Fibroblast of lung (primary cell): ENCODE results near the gene EEIG2. TPM values are rescaled to one million over a fixed set of nuclear protein-coding genes. Genes with fewer than 3 reads are reported as not detected.

ENCODE experiments used
- DNase-seq, 2 donors: peaks; one replicate each; pipeline versions ENCODE4 v3.0.0 to v3.0.0-alpha.2; 2010; ENCODE audit warnings: low read depth in 2 of 2
- H2AFZ ChIP-seq: 2 replicates; pipeline ENCODE4 v1.5.1; 2012; ENCODE audit warnings: low read length, control low read depth, inconsistent platforms
- H3K27ac ChIP-seq: 2 replicates; pipeline ENCODE4 v1.5.1; 2011; ENCODE audit warnings: low read length, control low read depth; ENCODE audit not compliant: insufficient read depth
- H3K27me3 ChIP-seq: 2 replicates; pipeline ENCODE4 v1.5.1; 2011; ENCODE audit warnings: mild to moderate bottlenecking, low read length; ENCODE audit not compliant: control insufficient read depth, insufficient read depth
- H3K36me3 ChIP-seq: 2 replicates; pipeline ENCODE4 v1.5.1; 2011; ENCODE audit warnings: low read length; ENCODE audit not compliant: control insufficient read depth, insufficient read depth
- H3K4me1 ChIP-seq: 2 replicates; pipeline ENCODE4 v1.5.1; 2011; ENCODE audit warnings: low read length; ENCODE audit not compliant: control insufficient read depth, insufficient read depth; ENCODE audit errors: extremely low read depth
- H3K4me2 ChIP-seq: 2 replicates; pipeline ENCODE4 v1.5.1; 2011; ENCODE audit warnings: low read length, control low read depth; ENCODE audit not compliant: insufficient read depth; ENCODE audit errors: extremely low read depth
- H3K4me3 ChIP-seq, 4 experiments: fragments of 200-600 bp in 1 of 4; sonication (generic) in 1 of 4; replicated peaks in 1 of 4; 2 replicates each; pipeline ENCODE4 v1.5.1; 2011 to 2016; ENCODE audit warnings: low read length in 4 of 4, low read depth in 3 of 4, mild to moderate bottlenecking in 3 of 4, control low read depth in 2 of 4, inconsistent platforms in 1 of 4, mixed read lengths in 1 of 4; ENCODE audit not compliant: insufficient read depth in 1 of 4; ENCODE audit errors: control extremely low read depth in 1 of 4
- H3K79me2 ChIP-seq: 2 replicates; pipeline ENCODE4 v1.5.1; 2012; ENCODE audit warnings: mild to moderate bottlenecking, low read length, inconsistent platforms; ENCODE audit not compliant: control insufficient read depth, insufficient read depth
- H3K9ac ChIP-seq: 2 replicates; pipeline ENCODE4 v1.5.1; 2011; ENCODE audit warnings: mild to moderate bottlenecking, low read length, control low read depth; ENCODE audit not compliant: insufficient read depth
- H3K9me3 ChIP-seq: 2 replicates; pipeline ENCODE4 v1.5.1; 2012; ENCODE audit warnings: low read depth, low read length; ENCODE audit not compliant: control insufficient read depth, insufficient read depth
- H4K20me1 ChIP-seq: 2 replicates; pipeline ENCODE4 v1.5.1; 2011; ENCODE audit warnings: low read length; ENCODE audit not compliant: control insufficient read depth, insufficient read depth; ENCODE audit errors: extremely low read depth
- EZH2 ChIP-seq: IDR thresholded peaks from 2 replicates; pipeline ENCODE4 v1.5.1; 2012; ENCODE audit warnings: low read length, control low read depth, mild to moderate bottlenecking; ENCODE audit errors: missing control alignments
- polyA plus RNA-seq, 2 donors: library from polyadenylated mRNA; depleted of rRNA in 1 of 2; stranded (reverse) in 1 of 2; unstranded in 1 of 2; fragments of >200 nt; gene quantifications; 2 replicates each; pipeline ENCODE4 v1.2.1, GENCODE V29; 2011 to 2012; ENCODE audit warnings: missing spikeins in 1 of 2
- total RNA-seq: library from RNA; depleted of rRNA; stranded (reverse); fragments of >200 nt; gene quantifications from 2 replicates; pipeline ENCODE4 v1.2.1, GENCODE V29; 2014
- TF ChIP-seq, protein P1 (sequence below), 2 donors: IDR thresholded peaks in 1 of 2; conservative IDR thresholded peaks in 1 of 2; 1 replicate in 1 of 2; 2 replicates in 1 of 2; pipeline ENCODE4 v1.5.1; 2011 to 2012; ENCODE audit warnings: low read length in 2 of 2, control low read depth in 1 of 2, inconsistent platforms in 1 of 2, low read depth in 1 of 2, mild to moderate bottlenecking in 1 of 2

EEIG2 gene
- total and polyA plus RNA-seq, 2 donors (not counting 1 experiment from before 2014, with no cell fraction given), result 13.7 to 18.5 TPM

DNA sequence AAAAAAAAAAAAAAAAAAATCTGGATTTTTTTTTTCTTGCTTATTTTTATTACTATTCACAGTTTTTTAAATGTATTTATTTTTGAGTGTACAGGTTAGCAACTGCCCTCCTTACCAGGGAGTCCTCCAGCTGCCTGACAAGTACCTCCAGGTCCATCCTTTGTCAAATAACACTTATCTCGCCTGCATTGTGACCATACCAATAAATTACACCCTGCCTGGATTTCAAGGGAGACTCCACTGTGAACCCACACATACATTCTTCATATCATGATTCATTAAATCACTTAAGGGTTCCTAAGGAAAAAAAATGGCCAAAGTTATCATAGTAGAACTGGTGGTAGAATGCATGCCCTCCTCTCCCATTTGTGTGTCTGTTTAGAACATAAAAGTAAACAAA lies 38.4 kb downstream of the EEIG2 start:
- no peak overlapping the region for H3K27ac ChIP-seq
- no peak for TF ChIP-seq EZH2
- TF ChIP-seq, protein P1, sequence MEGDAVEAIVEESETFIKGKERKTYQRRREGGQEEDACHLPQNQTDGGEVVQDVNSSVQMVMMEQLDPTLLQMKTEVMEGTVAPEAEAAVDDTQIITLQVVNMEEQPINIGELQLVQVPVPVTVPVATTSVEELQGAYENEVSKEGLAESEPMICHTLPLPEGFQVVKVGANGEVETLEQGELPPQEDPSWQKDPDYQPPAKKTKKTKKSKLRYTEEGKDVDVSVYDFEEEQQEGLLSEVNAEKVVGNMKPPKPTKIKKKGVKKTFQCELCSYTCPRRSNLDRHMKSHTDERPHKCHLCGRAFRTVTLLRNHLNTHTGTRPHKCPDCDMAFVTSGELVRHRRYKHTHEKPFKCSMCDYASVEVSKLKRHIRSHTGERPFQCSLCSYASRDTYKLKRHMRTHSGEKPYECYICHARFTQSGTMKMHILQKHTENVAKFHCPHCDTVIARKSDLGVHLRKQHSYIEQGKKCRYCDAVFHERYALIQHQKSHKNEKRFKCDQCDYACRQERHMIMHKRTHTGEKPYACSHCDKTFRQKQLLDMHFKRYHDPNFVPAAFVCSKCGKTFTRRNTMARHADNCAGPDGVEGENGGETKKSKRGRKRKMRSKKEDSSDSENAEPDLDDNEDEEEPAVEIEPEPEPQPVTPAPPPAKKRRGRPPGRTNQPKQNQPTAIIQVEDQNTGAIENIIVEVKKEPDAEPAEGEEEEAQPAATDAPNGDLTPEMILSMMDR (conservative IDR thresholded peaks at IDR 0.05 in 1 of 2, IDR thresholded peaks at IDR 0.05 in 1 of 2; ENCODE audit: low read depth in 1 of 2, low read length in 2 of 2), result no peak
- H3K27me3 ChIP-seq, result no peaks in the 10 kb centered on the region
- H3K36me3 ChIP-seq, result no peaks in the 10 kb centered on the region
- H2AFZ ChIP-seq, result no peak overlapping the region
- no peak overlapping the region for H3K4me2 ChIP-seq
- H3K9me3 ChIP-seq, result no peaks in the 10 kb centered on the region
- H3K9ac ChIP-seq, result no peak overlapping the region
- no peaks in the 10 kb centered on the region for H3K79me2 ChIP-seq
- no peaks in the 10 kb centered on the region for H4K20me1 ChIP-seq
- no peaks in the 10 kb centered on the region for H3K4me1 ChIP-seq
- peak in 1 of 2 donors; percentile 52 for DNase-seq
- no peak overlapping the region for H3K4me3 ChIP-seq

DNA sequence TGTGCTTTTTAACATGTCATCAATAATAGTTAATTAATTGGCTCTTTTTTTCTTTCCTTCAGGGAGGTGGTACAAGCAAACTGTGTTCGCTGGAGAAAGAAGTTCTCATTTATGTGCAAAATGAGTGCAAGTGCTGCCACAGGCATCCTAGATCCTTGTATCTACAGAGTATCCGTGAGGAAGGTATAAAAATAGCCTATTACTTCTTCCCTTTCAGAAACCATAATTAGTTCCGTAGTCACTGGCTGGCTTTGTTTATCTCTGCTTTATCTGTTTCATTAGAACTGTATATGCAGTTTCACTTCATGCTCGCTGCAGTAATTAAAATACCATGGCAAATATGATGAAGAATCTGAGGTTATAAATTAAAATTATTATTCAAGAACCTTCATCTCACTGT lies 40.6 kb downstream of the EEIG2 start:
- Histone ChIP-seq H3K27me3 (no peaks in the 10 kb centered on the region), H3K4me3 (peak overlapping the region in 1 of 4 experiments; percentile 8), H3K36me3 (no peaks in the 10 kb centered on the region), H4K20me1 (no peaks in the 10 kb centered on the region), H3K9me3 (no peaks in the 10 kb centered on the region), H3K27ac (no peak overlapping the region), H2AFZ (no peak overlapping the region), H3K9ac (no peak overlapping the region), H3K4me1 (no peaks in the 10 kb centered on the region), H3K4me2 (peak overlapping the region; percentile 37), H3K79me2 (no peaks in the 10 kb centered on the region)
- no peak for DNase-seq
- TF ChIP-seq EZH2, result no peak
- TF ChIP-seq, protein P1 (conservative IDR thresholded peaks at IDR 0.05 in 1 of 2, IDR thresholded peaks at IDR 0.05 in 1 of 2; ENCODE audit: low read depth in 1 of 2, low read length in 2 of 2), result no peak

DNA sequence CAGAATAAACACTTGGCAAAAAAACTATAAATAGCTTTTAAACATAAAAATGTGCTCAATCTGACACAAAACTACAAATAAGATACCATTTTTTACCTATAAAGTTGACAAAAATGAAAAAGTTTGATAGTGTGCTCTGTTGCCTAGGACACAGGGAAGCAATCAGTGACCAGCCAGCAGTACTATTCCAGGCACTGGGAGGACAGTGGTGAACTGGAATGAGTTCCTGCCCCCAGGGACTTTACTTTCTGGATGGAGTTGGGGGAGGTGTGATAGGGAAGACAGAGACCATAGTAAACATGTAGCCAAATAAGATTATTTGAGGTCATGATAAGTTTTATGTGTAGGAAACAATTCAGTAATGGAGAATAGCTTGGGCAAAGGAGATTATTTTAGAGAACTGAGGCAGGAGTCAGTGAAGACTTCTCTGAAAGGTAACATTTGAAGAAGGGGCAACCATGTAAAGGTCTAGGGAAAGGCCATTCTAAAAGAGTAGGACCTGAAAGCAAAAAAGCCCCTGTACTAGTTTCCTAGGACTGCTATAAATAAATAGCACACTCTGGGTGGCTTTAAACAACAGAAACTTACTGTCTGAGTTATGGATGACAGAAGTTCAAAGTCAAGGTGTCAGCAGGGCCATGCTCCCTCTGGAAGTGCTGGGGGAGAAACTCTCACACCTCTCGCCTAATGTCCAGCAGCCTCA lies 42.0 kb downstream of the EEIG2 start:
- TF ChIP-seq EZH2, result no peak
- TF ChIP-seq, protein P1 (conservative IDR thresholded peaks at IDR 0.05 in 1 of 2, IDR thresholded peaks at IDR 0.05 in 1 of 2; ENCODE audit: low read depth in 1 of 2, low read length in 2 of 2), result no peak
- Histone ChIP-seq H3K9me3 (no peaks in the 10 kb centered on the region), H4K20me1 (no peaks in the 10 kb centered on the region), H3K27ac (no peak overlapping the region), H3K9ac (no peak overlapping the region), H3K79me2 (no peaks in the 10 kb centered on the region), H3K27me3 (no peaks in the 10 kb centered on the region), H3K4me3 (no peak overlapping the region), H3K4me1 (no peaks in the 10 kb centered on the region), H3K4me2 (no peak overlapping the region), H2AFZ (no peak overlapping the region), H3K36me3 (no peaks in the 10 kb centered on the region)
- no peak for DNase-seq
